B cell (primary cell): ENCODE measurements around the gene SNCA. TPM values are rescaled to one million over a fixed set of nuclear protein-coding genes. Genes with fewer than 3 reads are reported as not detected.

ENCODE experiments used
- ATAC-seq: fragments of 200-7000 bp; cut with Tn5 transposase; one replicate; pipeline ENCODE4 v1.10.0; 2021; ENCODE audit warnings: low read depth, mild to moderate bottlenecking, moderate number of reproducible peaks, moderate library complexity
- CTCF ChIA-PET: fragments of 350-600 bp; sonication (Branson Sonifier 250); formaldehyde crosslinking; loops from one replicate; lab custom pipeline; 2021; ENCODE audit warnings: antibody characterized with exemption, inconsistent platforms; lab: Charles Lee
- POLR2A ChIA-PET: fragments of 350-600 bp; sonication (Branson Sonifier 250); formaldehyde crosslinking; loops from one replicate; lab custom pipeline; 2021; ENCODE audit warnings: antibody characterized with exemption; lab: Charles Lee
- DNase-seq: peaks from one replicate; pipeline ENCODE4 v3.0.0; 2013
- H2AFZ ChIP-seq: 2 replicates; pipeline ENCODE4 v1.6.1; 2012; ENCODE audit warnings: mild to moderate bottlenecking, low read depth, low read length; ENCODE audit not compliant: insufficient read depth, poor library complexity, severe bottlenecking
- H3K27ac ChIP-seq, 2 donors: 1 replicate in 1 of 2; 2 replicates in 1 of 2; pipeline ENCODE4 v1.5.1; 2012 to 2013; ENCODE audit warnings: low read length in 2 of 2, mild to moderate bottlenecking in 2 of 2, moderate library complexity in 1 of 2
- H3K27me3 ChIP-seq, 4 experiments: fragments of 200-600 bp in 1 of 4; sonication (generic) in 1 of 4; replicated peaks in 1 of 4; 1 replicate in 2 of 4; 2 replicates in 2 of 4; pipeline versions ENCODE4 v1.6.1 to v1.7.0; 2013 to 2016; ENCODE audit warnings: low read length in 3 of 4, mild to moderate bottlenecking in 2 of 4, mixed read lengths in 1 of 4, moderate library complexity in 1 of 4; ENCODE audit not compliant: insufficient read depth in 4 of 4, control insufficient read depth in 3 of 4; ENCODE audit errors: control extremely low read depth in 1 of 4
- H3K36me3 ChIP-seq, 2 experiments: replicated peaks in 1 of 2; 1 replicate in 1 of 2; 2 replicates in 1 of 2; pipeline versions ENCODE4 v1.6.1 to v1.7.1; 2013; ENCODE audit warnings: low read length in 1 of 2; ENCODE audit not compliant: insufficient read depth in 2 of 2, control insufficient read depth in 1 of 2; ENCODE audit errors: control extremely low read depth in 1 of 2, extremely low read depth in 1 of 2
- H3K4me1 ChIP-seq, 2 donors: fragments of 200-600 bp in 1 of 2; sonication (generic) in 1 of 2; 1 replicate in 1 of 2; 2 replicates in 1 of 2; pipeline versions ENCODE4 v1.5.1 to v1.6.1; 2013 to 2017; ENCODE audit warnings: low read length in 2 of 2; ENCODE audit not compliant: control insufficient read depth in 2 of 2, insufficient read depth in 2 of 2
- H3K4me2 ChIP-seq: replicated peaks from 2 replicates; pipeline ENCODE3; 2012; ENCODE audit warnings: mild to moderate bottlenecking, low read depth, low read length; ENCODE audit not compliant: poor library complexity, severe bottlenecking
- H3K4me3 ChIP-seq, 5 experiments: fragments of 200-600 bp in 1 of 5; sonication (generic) in 1 of 5; 1 replicate in 3 of 5; 2 replicates in 2 of 5; pipeline versions ENCODE4 v1.5.1 to v1.7.0; 2011 to 2016; ENCODE audit warnings: low read length in 4 of 5, mild to moderate bottlenecking in 4 of 5, low read depth in 2 of 5, control low read depth in 1 of 5, moderate library complexity in 1 of 5; ENCODE audit not compliant: insufficient read depth in 1 of 5; ENCODE audit errors: control extremely low read depth in 1 of 5, extremely low read depth in 1 of 5
- H3K79me2 ChIP-seq: fragments of 200-600 bp; sonication (generic); one replicate; pipeline ENCODE4 v1.6.0; 2016; ENCODE audit warnings: low read length; ENCODE audit not compliant: control insufficient read depth, insufficient read depth
- H3K9ac ChIP-seq: fragments of 200-600 bp; sonication (generic); 2 replicates; pipeline ENCODE4 v1.6.1; 2017; ENCODE audit warnings: mild to moderate bottlenecking, low read length, moderate library complexity
- H3K9me3 ChIP-seq, 3 donors: one replicate each; pipeline versions ENCODE4 v1.6.1 to v1.7.1; 2013; ENCODE audit warnings: low read length in 2 of 3; ENCODE audit not compliant: control insufficient read depth in 2 of 3, insufficient read depth in 1 of 3; ENCODE audit errors: control extremely low read depth in 1 of 3
- H4K20me1 ChIP-seq: 2 replicates; pipeline ENCODE4 v1.6.0; 2012; ENCODE audit warnings: mild to moderate bottlenecking, low read length; ENCODE audit not compliant: insufficient read depth, control insufficient read depth, poor library complexity, severe bottlenecking
- H3K27ac Mint-ChIP-seq: one replicate; pipeline ENCODE4 v1.8.0; 2021; ENCODE audit warnings: mixed read lengths
- H3K27me3 Mint-ChIP-seq: one replicate; pipeline ENCODE4 v1.8.0; 2021; ENCODE audit warnings: mixed read lengths
- H3K4me1 Mint-ChIP-seq: one replicate; pipeline ENCODE4 v1.8.0; 2021; ENCODE audit warnings: mixed read lengths
- H3K4me3 Mint-ChIP-seq: one replicate; pipeline ENCODE4 v1.8.0; 2021; ENCODE audit warnings: mixed read lengths
- H3K9me3 Mint-ChIP-seq: one replicate; pipeline ENCODE4 v1.8.0; 2022; ENCODE audit warnings: mixed read lengths; ENCODE audit not compliant: insufficient read depth
- EZH2 ChIP-seq: IDR thresholded peaks from 2 replicates; pipeline ENCODE4 v1.6.1; 2012; ENCODE audit warnings: borderline replicate concordance, low read depth, mild to moderate bottlenecking, moderate library complexity, low read length; ENCODE audit not compliant: insufficient read depth, poor library complexity, severe bottlenecking
- WGBS: methylation state at CpG from one replicate; pipeline ENCODE4 v1.1.5; 2013; ENCODE audit warnings: missing lambda C conversion rate; ENCODE audit not compliant: insufficient coverage; 5-methylcytosine and 5-hydroxymethylcytosine counted together
- intact Hi-C: fragments of 100-400 bp; cut with micrococcal nuclease; formaldehyde crosslinking; loops from one replicate; pipeline ENCODE4 v1.10.0; 2022
- polyA plus RNA-seq: library from polyadenylated mRNA; depleted of rRNA; stranded (reverse); fragments of >200 nt; gene quantifications from 2 replicates; pipeline ENCODE4 v1.2.3, GENCODE V29; 2012
- total RNA-seq, 2 donors: library from RNA; stranded (reverse); fragments of 120-200 nt in 1 of 2; gene quantifications; 1 replicate in 1 of 2; 2 replicates in 1 of 2; pipeline versions ENCODE4 v1.2.3 to v1.2.4, GENCODE V29; 2013 to 2022
- TF ChIP-seq, protein P1 (sequence below): fragments of 200-600 bp; IDR thresholded peaks from one replicate; pipeline ENCODE4 v1.8.0; 2022; ENCODE audit warnings: antibody characterized with exemption, mild to moderate bottlenecking

The SNCA gene
- total and polyA plus RNA-seq, 2 donors (not counting 1 experiment from before 2014, with no cell fraction given): 0.48 to 1.3 TPM

DNA sequence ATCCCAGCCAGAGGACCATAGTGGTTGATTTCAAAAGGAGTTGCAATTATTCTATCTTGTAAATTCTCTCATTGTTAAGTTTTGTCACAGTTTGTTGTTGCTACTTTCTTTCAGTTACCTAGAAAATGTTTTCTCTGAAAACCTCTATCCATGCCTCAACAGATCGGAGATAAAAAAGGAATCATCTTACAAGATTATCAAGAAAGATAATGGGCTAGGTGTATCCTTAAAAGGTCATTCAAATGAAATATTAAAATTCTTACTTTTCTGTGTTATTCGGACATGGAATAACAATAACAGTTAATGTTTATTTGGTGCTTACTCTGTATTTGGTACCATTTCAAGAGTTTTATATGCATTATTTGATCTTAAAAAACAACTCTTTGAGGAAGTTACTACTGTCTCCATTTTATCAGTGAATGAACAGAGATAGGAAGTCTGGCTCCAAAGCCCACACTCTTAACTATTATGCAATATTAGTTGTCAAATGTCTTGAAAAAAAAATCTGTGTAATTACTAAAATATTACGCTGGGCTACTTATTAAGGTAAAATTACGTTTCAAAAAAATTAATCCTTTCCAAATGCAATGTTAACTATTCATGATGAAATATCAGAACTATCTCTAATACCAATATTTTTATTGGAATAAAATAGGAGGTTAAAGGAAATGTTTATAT, 97.5 kb downstream of the SNCA start:
- no CpG with 5 or more reads among the region's 4 CpGs for WGBS
- Mint-ChIP-seq H3K27ac (no peak overlapping the region), H3K9me3 (peaks cover 2% of the 10 kb centered on the region), H3K4me1 (no peaks in the 10 kb centered on the region), H3K4me3 (no peak overlapping the region), H3K27me3 (no peaks in the 10 kb centered on the region)
- ATAC-seq (no peak), DNase-seq (no peak)
- no peak overlapping the region for H2AFZ ChIP-seq
- H3K9ac ChIP-seq: no peak overlapping the region
- H3K4me3 ChIP-seq: no peak overlapping the region
- H3K4me1 ChIP-seq: no peaks in the 10 kb centered on the region
- no peaks in the 10 kb centered on the region for H3K36me3 ChIP-seq
- TF ChIP-seq, protein P1, sequence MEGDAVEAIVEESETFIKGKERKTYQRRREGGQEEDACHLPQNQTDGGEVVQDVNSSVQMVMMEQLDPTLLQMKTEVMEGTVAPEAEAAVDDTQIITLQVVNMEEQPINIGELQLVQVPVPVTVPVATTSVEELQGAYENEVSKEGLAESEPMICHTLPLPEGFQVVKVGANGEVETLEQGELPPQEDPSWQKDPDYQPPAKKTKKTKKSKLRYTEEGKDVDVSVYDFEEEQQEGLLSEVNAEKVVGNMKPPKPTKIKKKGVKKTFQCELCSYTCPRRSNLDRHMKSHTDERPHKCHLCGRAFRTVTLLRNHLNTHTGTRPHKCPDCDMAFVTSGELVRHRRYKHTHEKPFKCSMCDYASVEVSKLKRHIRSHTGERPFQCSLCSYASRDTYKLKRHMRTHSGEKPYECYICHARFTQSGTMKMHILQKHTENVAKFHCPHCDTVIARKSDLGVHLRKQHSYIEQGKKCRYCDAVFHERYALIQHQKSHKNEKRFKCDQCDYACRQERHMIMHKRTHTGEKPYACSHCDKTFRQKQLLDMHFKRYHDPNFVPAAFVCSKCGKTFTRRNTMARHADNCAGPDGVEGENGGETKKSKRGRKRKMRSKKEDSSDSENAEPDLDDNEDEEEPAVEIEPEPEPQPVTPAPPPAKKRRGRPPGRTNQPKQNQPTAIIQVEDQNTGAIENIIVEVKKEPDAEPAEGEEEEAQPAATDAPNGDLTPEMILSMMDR: no peak
- no peak for TF ChIP-seq EZH2
- H3K27ac ChIP-seq: no peak overlapping the region
- POLR2A ChIA-PET: no interaction called here
- H3K4me2 ChIP-seq: no peak overlapping the region
- no peaks in the 10 kb centered on the region for H4K20me1 ChIP-seq
- H3K9me3 ChIP-seq: peaks cover 0 to 3% (median 0%) of the 10 kb centered on the region in 3 donors
- intact Hi-C loops: no loop called here
- H3K79me2 ChIP-seq: no peaks in the 10 kb centered on the region
- H3K27me3 ChIP-seq: no peaks in the 10 kb centered on the region
- CTCF ChIA-PET: no interaction called here

DNA sequence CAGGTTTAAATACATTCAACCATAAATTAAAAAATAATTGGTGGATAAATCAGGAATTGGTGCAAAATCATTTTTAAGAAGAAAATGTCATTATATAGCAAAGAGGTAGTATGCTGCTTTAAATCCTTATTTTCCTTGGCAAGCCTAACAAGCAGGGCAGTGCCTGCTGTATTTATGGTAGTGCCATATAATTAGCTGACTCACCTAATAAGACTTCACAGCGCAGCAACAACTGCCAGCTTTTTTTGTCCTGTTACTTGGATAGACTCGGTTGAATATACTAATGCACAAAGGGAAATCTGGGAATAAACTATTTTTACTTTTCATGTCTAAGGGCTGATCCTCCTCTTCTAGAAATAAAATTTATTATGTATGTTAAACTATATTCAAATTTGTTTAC, 99.1 kb downstream of the SNCA start:
- H3K4me3 ChIP-seq: no peak overlapping the region
- H3K27ac ChIP-seq: no peak overlapping the region
- intact Hi-C loops: no loop called here
- no peak overlapping the region for H3K4me3 Mint-ChIP-seq
- no peaks in the 10 kb centered on the region for H3K27me3 Mint-ChIP-seq
- H3K27ac Mint-ChIP-seq: no peak overlapping the region
- peaks cover 0 to 3% (median 0%) of the 10 kb centered on the region in 3 donors for H3K9me3 ChIP-seq
- no CpG with 5 or more reads among the region's 2 CpGs for WGBS
- ATAC-seq: no peak
- H3K9me3 Mint-ChIP-seq: peaks cover 2% of the 10 kb centered on the region
- DNase-seq: no peak
- H3K27me3 ChIP-seq: no peaks in the 10 kb centered on the region
- H3K9ac ChIP-seq: no peak overlapping the region
- POLR2A ChIA-PET: no interaction called here
- CTCF ChIA-PET: interaction anchor here (0.6 kb wide), 1 partner anchor 1490 kb away, joined by 4 read pairs; no protein-coding TSS in a partner anchor
- H3K4me1 ChIP-seq: no peaks in the 10 kb centered on the region
- H3K4me2 ChIP-seq: no peak overlapping the region
- no peak overlapping the region for H2AFZ ChIP-seq
- no peaks in the 10 kb centered on the region for H3K4me1 Mint-ChIP-seq
- H4K20me1 ChIP-seq: no peaks in the 10 kb centered on the region
- no peaks in the 10 kb centered on the region for H3K79me2 ChIP-seq
- H3K36me3 ChIP-seq: no peaks in the 10 kb centered on the region
- TF ChIP-seq, protein P1: no peak
- no peak for TF ChIP-seq EZH2
